ENCODE results near the gene CYP26B1. TPM values are rescaled to one million over a fixed set of nuclear protein-coding genes. Genes with fewer than 3 reads are reported as not detected.

CYP26B1 gene
- total RNA-seq, 2 donors from 2014 or later, result 1.0 to 1.9 TPM

DNA sequence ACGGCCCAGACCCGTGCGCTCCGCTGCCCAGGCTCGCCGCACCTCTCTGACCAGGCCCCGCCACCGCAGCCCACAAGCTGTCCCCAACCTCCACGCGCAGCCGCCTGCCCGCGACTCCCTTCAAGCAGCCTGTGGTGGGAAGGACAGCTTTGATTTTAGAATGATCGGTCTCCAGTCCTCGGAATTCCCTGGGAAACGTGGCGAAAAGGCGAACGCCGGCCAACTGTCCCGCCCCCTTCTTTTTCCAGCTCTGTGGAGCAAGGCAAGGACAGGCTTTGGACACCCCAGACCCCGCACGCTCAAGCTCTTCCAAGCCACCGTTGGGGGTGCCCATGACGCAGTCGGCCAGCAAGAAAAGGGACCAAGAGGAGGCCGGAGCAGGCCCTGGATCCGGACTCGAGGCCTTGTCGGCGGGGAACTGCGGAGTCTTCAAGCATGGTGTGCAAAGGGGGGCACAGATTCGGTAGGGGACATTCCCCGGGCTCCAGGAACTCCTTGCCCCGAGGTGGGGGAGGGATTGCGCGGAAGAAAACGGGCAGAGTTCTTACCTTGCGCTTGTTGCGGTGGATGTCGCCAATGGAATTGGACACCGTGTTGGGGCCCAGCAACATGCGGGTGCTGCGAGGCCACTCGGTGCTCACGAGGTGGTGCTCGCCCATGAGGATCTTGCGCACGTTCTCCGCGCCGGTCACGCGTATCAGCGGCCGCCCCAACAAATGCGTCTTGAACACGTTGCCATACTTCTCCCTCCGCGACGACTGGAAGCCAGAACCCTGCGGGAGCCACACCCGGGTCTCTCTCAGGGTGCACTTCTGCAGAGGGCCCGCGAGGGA is 4.0 kb downstream of the CYP26B1 start:
- Histone ChIP-seq H3K27ac (no peak overlapping the region), H3K27me3 (peaks cover 51% of the 10 kb centered on the region), H3K36me3 (no peaks in the 10 kb centered on the region), H3K4me3 (peak overlapping the region; percentile 15), H3K9ac (ENCODE audit: low read depth in 2 of 2, low read length in 2 of 2) (no peak overlapping the region), H3K9me3 (no peaks in the 10 kb centered on the region), H3K4me1 (peaks cover 13% of the 10 kb centered on the region)
- intact Hi-C loops (cut with DNase I), result no loop called here
- DNase-seq, result no peak
- TF ChIP-seq, protein P1, sequence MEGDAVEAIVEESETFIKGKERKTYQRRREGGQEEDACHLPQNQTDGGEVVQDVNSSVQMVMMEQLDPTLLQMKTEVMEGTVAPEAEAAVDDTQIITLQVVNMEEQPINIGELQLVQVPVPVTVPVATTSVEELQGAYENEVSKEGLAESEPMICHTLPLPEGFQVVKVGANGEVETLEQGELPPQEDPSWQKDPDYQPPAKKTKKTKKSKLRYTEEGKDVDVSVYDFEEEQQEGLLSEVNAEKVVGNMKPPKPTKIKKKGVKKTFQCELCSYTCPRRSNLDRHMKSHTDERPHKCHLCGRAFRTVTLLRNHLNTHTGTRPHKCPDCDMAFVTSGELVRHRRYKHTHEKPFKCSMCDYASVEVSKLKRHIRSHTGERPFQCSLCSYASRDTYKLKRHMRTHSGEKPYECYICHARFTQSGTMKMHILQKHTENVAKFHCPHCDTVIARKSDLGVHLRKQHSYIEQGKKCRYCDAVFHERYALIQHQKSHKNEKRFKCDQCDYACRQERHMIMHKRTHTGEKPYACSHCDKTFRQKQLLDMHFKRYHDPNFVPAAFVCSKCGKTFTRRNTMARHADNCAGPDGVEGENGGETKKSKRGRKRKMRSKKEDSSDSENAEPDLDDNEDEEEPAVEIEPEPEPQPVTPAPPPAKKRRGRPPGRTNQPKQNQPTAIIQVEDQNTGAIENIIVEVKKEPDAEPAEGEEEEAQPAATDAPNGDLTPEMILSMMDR (IDR thresholded peaks at IDR 0.05), result no peak

DNA sequence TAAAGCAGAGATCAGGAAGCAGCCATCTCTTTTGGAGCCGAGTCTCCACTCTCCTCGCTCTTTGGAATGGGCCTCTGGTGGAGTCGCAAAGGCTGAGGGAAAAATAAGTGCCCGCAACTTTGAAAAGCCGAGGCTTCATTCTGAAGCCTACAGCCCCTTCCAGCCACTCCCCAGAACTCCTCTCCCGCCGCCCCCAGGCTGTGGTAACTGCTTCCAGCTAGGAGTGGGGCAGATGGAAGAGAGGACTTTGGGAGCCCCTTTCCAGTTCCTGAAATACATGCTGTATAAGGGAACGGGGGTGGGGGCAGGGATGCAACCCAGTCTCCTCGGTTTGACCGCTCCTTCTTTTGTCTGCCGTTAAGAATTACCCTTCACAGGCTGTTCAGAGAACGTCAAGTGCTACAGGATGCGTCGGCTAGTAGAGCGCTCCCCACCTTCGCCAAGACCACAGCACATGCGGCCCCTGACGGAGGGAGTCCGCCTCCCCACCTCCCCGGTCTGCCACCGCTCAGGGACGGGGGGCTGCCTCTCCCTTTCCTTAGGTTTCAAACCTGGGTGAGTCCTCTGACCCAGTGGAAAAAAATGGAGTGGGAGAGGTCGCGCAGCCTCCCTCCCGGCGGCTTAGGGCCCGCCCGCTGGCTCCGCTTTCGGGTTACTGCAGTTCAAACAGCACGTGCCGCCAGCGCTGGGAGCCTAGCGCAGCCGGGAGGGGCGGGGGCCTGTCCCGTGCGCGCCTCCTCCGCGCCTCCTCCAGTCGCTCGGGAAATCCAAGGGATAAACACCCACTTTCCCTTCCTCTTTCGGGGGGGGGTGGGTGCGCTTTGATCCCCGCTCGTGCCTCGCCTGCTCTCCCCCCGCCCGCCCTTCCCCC is 4.9 kb downstream of the CYP26B1 start:
- intact Hi-C loops (cut with DNase I), result no loop called here
- H3K27ac ChIP-seq, result no peak overlapping the region
- DNase-seq, result peak; percentile 74
- TF ChIP-seq, protein P1 (IDR thresholded peaks at IDR 0.05), result no peak
- H3K27me3 ChIP-seq, result peaks cover 48% of the 10 kb centered on the region
- H3K9ac ChIP-seq (ENCODE audit: low read depth in 2 of 2, low read length in 2 of 2), result no peak overlapping the region
- H3K4me3 ChIP-seq, result peak overlapping the region; percentile 15
- peaks cover 8% of the 10 kb centered on the region for H3K4me1 ChIP-seq
- no peaks in the 10 kb centered on the region for H3K9me3 ChIP-seq
- no peaks in the 10 kb centered on the region for H3K36me3 ChIP-seq

DNA sequence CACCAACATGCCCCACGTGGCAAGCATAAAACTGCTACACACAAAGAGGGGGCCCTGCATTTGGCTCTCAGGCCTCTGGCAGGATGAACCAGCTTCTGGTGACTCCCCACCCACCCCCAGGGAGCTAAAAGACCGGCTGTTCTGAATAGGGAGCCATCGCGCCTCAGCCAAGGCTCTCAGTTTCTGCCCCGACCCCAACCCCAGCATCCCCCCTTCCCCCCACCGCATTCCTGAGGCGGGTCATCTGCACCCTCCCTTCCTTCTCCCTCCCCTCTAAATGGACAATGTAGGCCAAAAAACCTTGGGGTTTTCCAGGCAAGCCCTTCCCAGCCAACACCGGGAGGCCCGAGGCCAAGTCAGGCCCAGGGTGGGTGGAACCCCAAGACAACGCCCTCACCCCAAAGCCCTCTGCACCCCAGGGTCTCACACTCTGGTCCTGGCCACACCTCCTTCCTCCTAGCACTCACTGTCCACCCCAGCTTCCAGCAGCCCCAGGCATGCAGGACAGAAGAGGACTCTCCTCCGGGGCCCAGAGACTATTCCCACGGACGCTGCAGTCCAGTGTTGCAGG is 5.7 kb downstream of the CYP26B1 start:
- peaks cover 39% of the 10 kb centered on the region for H3K27me3 ChIP-seq
- no peaks in the 10 kb centered on the region for H3K9me3 ChIP-seq
- no peaks in the 10 kb centered on the region for H3K36me3 ChIP-seq
- no peak overlapping the region for H3K9ac ChIP-seq (ENCODE audit: low read depth in 2 of 2, low read length in 2 of 2)
- TF ChIP-seq, protein P1 (IDR thresholded peaks at IDR 0.05), result no peak
- no peak for DNase-seq
- H3K27ac ChIP-seq, result no peak overlapping the region
- intact Hi-C loops (cut with DNase I), result no loop called here
- H3K4me3 ChIP-seq, result no peak overlapping the region
- peaks cover under 1% of the 10 kb centered on the region for H3K4me1 ChIP-seq

DNA sequence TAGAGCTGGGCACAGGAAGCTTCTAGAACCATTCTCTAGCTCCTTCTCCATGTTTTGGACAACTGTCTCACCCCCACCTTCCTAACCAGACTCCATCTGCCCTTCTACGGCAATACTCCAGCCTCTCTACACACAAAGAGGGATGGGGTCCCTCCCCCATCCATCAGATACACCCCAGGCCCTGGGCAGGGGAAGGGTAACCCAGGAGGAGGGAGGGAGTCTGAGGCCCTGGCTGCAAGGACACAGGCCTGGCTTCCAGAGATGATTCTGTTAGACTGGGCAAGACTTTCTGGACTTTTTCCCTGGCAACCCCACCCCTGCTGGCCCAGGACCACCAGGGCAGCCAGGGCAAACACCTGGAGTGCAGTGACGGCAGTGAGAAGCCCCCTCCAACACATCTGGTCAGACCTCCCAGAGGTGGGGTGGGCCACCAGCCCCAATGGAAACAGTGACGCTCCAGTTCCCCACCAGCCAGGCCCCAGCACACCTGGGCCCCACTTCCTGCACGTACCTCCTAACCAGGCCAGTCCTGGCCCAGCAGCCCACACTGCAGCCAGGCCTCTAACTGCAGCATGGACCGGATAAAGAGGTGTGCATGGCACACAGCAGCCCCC is 6.5 kb downstream of the CYP26B1 start:
- no peak overlapping the region for H3K9ac ChIP-seq (ENCODE audit: low read depth in 2 of 2, low read length in 2 of 2)
- no peaks in the 10 kb centered on the region for H3K4me1 ChIP-seq
- H3K27ac ChIP-seq, result no peak overlapping the region
- no peak overlapping the region for H3K4me3 ChIP-seq
- no peaks in the 10 kb centered on the region for H3K9me3 ChIP-seq
- peak; percentile 13 for DNase-seq
- no peaks in the 10 kb centered on the region for H3K36me3 ChIP-seq
- peaks cover 31% of the 10 kb centered on the region for H3K27me3 ChIP-seq
- intact Hi-C loops (cut with DNase I), result no loop called here
- TF ChIP-seq, protein P1 (IDR thresholded peaks at IDR 0.05), result no peak

DNA sequence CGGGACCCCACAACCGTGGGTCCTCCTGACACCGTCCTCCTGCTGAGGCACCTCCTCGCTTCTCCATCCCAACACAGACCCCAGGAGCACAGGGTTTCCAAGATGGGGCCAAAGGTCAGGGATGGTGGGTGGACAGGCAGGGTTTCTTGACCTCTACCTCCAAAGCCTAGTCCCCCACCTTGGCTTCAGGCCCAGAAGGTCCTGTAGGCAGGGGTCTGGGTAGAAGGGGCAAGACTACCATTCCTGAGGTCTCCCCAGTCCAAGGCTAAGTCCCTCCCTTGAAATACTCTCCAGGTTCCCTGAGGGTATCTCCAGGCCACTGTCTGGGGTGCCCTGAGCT is 7.1 kb downstream of the CYP26B1 start:
- Histone ChIP-seq H3K27me3 (peaks cover 26% of the 10 kb centered on the region), H3K36me3 (no peaks in the 10 kb centered on the region), H3K4me1 (no peaks in the 10 kb centered on the region), H3K9ac (ENCODE audit: low read depth in 2 of 2, low read length in 2 of 2) (no peak overlapping the region), H3K9me3 (no peaks in the 10 kb centered on the region), H3K27ac (no peak overlapping the region), H3K4me3 (no peak overlapping the region)
- intact Hi-C loops (cut with DNase I), result no loop called here
- TF ChIP-seq, protein P1 (IDR thresholded peaks at IDR 0.05), result no peak
- DNase-seq, result peak; percentile 15
